CD1c-positive myeloid dendritic cell (primary cell): ENCODE data around the gene BANP.
"Not testable (repeated sequence)": the region's sequence is repeated elsewhere in the genome, so short reads cannot be mapped to it uniquely, and the experiment has no call there.

ENCODE experiments used
- DNase-seq: peaks from one replicate; pipeline ENCODE4 v3.0.0-alpha.2; 2016; ENCODE audit errors: extremely low spot score

The BANP gene

DNA sequence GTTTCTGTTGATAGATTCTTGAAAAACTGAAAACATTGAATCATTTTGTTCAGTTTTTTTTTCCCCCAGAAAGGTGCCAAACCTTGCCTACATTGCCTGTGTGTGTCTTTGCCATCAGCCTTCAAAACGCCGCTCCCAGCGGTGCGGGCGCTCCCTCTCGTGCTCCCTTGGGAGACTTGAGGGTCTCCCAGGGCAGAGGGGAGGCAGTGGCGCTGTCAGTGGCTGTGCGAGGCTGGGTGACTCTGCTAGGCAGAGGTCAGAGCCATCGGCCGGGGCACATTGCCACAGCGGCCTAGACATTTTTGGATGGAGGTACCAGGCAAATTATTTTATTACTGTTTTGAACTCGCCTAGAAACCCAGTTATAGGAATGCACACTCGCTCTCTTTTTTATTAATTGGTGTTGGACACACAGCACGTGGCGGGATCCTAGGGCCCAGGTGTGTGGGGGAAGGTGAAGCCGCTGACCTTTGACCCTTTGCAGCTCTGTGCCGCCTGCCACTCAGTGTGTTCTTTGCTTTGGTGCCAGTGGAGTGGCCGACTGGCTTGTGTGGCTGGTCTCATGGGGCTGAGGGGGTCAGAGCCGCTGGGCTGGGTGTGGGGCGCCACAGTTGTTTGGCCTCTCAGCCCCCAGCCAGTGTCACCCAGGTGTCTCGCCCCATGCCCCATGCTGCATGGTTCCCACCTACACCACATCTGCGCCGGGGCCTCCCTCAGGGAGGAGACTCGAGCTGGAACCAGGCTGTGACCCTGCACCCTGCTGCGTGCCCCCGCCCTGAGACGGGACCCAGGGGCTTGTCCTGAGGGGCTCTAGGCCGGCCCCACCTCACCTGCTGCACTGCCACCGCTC is 115.7 kb downstream of the BANP start:
- no peak for DNase-seq

GRCh38 chr16:88067530-88068411 is 116.5 kb downstream of the BANP start:
- DNase-seq = no peak

- DNase-seq = no peak
Observed at GRCh38 chr16:88068476-88069396, 117.5 kb downstream of the BANP start.

DNA sequence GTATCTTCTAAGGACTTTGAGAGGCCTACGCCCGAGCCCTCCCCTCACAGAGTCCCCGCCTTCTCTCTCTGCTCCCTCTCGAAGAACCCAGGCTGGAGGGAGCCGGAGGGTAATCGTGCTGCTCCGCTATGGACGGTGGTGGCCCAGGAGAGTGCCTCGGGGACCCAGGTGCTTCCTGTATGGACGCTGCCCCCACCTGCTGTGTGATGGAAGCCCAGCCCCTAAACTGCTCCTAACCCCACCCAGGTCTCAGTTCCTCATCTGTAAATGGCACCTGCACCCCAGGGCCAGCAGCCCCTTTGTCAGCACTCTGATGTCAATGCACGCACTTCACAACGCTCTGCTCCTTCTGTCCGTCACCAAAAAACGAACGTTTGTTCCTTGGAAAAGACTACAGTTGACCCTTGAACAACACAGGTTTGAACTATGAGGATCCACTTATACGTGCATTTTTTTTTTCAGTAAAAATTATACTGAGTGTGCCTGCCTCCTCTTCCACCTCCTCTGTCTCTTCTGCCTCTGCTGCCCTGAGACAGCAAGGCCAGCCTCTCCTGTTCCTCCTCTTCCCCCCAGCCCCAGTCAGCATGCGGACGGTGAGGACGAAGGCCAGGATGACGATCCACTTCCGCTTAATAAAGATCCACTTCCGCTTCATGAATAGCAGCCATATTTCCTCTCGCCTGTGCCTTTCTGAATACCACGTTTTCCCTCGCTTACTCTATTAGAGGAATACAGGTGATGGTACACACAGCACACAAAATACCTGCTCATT is 118.3 kb downstream of the BANP start:
- DNase-seq = peak; percentile 13

DNA sequence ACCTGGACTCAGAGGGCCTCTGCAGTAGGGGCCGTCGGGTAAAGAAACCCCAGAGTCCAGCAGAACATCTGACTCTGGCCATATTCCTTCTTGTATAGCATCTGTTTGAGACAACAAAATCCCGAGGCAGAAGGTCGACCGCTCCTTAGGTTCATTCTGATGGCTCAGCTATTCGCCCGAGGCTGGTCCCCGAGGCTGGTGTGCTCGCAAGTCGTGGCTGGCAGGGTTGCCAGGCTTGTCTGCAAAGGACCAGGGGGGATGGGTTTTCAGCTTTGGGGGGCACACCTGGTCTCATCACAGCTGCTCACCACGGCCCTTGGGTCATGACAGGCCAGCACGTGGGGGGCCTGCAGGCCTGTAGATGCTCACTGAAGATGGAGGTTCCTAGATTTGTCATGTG is 119.1 kb downstream of the BANP start:
- DNase-seq = no peak

DNA sequence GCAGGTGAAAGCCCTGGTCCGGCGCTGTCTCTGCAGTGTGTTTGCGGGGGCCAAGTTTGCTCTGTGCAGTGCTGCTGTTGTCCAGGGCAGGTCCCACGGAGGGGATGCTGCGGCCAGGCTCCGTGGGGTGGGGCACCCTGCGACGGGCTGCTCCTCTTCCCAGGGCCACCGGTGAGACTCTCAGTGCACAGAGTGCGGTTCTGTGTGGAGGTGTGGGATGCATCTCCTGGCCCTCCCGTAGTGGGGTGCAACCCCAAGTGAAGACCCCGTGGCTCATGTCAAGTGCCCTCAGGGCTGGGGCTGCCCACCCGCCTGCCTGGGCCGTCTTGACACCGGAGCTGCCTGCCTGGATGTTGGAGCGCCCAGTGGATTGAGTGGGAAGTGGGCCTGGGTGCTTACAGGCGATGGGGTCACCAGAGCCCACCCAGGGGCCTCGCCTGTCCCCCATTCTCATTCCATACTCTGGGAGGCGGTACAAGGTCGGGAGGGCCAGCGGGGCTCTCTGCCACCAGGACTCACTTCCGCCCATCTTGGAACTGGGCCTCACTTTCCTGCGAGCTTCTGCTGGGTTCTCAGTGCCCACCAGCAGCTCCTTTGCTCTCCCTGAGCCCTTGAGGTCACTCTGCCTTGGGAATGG is 119.9 kb downstream of the BANP start:
- DNase-seq = no peak

DNA sequence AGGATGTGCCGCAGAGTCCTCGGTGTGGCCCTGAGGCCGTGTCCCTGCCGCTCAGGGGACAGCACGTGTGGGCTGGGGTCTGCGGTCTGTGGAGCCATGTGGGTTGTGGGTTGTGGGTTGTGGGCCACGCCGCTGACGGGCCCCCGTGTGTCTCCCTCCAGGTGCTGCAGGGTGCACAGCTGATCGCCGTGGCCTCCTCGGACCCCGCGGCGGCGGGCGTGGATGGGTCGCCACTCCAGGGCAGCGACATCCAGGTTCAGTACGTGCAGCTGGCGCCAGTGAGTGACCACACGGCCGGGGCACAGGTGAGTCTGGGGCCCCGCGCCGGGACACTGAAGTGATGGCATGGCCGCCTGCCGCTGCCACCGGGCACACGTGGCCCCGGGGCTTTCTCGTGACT is 120.7 kb downstream of the BANP start:
- no peak for DNase-seq

GRCh38 chr16:88072571-88073001 is 121.4 kb downstream of the BANP start:
- no peak for DNase-seq

DNA sequence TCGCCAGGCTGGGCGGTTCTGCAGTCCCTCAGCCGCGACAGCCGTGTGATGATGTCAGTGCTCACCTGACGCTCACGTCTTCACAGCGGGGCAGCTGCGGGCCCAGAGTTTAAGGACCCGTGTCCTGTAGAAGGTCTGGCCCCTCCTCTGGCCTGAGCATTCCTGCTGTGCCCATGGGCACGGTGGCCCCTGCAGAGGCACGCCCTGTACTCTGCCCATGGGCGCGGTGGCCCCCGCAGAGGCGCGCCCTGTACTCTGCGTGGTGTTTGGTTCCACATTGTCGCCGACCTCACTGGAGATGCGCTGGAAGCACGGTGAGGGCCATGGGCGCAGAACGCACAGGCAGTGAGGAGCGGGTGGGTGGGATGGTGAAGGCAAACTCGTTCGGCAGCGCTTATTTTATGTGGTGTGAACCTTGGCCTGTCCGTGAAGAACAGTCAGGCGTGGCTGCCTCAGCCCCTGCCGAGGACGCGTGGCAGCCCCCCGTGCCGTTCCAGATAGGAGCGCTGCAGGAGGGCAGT is 122.0 kb downstream of the BANP start:
- no peak for DNase-seq

DNA sequence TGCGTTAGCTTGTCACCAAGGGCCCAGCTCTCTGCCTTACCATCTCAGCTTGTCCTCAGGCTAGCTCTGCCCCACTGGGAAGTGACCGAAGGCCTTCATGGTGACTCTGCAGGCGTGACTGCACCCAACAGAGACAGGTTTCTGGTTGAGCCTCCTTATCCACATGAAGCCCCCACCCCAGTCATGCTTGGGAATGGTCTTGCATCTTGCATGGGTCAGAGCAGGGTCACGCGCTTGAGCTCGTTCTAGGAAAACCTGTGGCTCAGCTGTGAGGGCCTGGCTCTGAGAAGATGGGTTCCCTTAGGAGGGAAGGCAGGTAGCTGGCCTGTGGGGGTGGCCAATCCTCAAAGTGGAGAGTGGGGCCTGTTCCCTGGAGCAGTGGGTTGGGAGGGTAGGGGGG is 122.8 kb downstream of the BANP start:
- DNase-seq = no peak

DNA sequence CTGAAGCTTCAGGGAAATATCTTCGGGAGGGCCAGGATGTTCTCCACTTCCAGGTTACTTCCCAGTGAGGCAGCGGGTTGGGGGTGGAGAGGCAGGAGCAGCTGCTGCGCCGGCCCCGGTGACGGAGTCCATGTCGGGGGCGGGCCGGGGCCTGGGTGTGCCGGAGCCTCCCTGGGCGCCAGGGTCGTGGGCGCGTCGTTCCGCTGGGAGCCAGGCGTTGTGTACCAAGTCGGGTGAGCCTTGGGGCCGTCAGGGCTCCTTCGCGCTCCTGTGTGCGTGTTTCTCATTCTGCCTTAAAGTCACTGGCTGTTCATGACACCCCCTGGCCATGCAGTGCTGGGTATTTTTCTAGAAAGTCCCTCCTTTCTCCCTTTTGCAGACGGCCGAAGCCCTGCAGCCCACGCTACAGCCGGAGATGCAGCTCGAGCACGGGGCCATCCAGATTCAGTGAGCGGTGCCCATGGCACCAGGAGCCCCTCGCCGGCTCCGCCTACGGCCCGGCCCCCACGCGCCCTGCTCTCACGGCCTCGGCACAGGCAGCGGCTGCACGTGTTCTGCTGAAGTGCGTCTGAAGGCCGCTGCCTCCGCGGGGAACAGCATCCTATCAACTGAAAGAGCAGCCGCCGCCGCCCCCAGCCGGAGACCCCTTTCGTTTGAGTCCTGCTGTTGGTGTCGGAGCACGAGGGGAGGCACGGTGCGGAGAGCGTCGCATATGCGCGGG is 125.1 kb downstream of the BANP start:
- DNase-seq = no peak

- not testable (repeated sequence) for DNase-seq
Observed at GRCh38 chr16:88076932-88077320, 125.7 kb downstream of the BANP start.

- DNase-seq = no peak
Observed at GRCh38 chr16:88077328-88078108, 126.3 kb downstream of the BANP start.

GRCh38 chr16:88078111-88078775 is 127.0 kb downstream of the BANP start:
- DNase-seq = no peak

- no peak for DNase-seq
Observed at GRCh38 chr16:88083582-88083981, 132.3 kb downstream of the BANP start.

- DNase-seq = no peak
Observed at GRCh38 chr16:88084881-88085280, 133.6 kb downstream of the BANP start.

- DNase-seq = no peak
Observed at GRCh38 chr16:88086571-88087516, 135.6 kb downstream of the BANP start.
